HUES48 (cell line): ENCODE data around the gene CNNM2.
"Not testable (repeated sequence)": the region's sequence is repeated elsewhere in the genome, so short reads cannot be mapped to it uniquely, and the experiment has no call there.

ENCODE experiments used
- H3K27ac ChIP-seq: one replicate; pipeline ENCODE4 v1.7.0; 2013; ENCODE audit warnings: low read depth, low read length, inconsistent platforms
- H3K27me3 ChIP-seq: 2 replicates; pipeline ENCODE4 v1.6.1; 2013; ENCODE audit warnings: mild to moderate bottlenecking, low read length; ENCODE audit not compliant: control insufficient read depth, insufficient read depth
- H3K36me3 ChIP-seq: 2 replicates; pipeline ENCODE4 v1.6.1; 2013; ENCODE audit warnings: low read length; ENCODE audit not compliant: control insufficient read depth, insufficient read depth
- H3K4me1 ChIP-seq: 2 replicates; pipeline ENCODE4 v1.6.1; 2013; ENCODE audit warnings: mild to moderate bottlenecking, low read length; ENCODE audit not compliant: control insufficient read depth, insufficient read depth
- H3K4me3 ChIP-seq: 2 replicates; pipeline ENCODE4 v1.5.1; 2013; ENCODE audit warnings: mild to moderate bottlenecking, low read depth, low read length
- H3K9ac ChIP-seq: 2 replicates; pipeline ENCODE4 v1.6.1; 2013; ENCODE audit warnings: mild to moderate bottlenecking, low read depth, low read length, moderate library complexity
- H3K9me3 ChIP-seq: 2 replicates; pipeline ENCODE4 v1.6.1; 2013; ENCODE audit warnings: low read length; ENCODE audit not compliant: control insufficient read depth, insufficient read depth

Gene CNNM2

GRCh38 chr10:102965311-102965851 is 47.3 kb downstream of the CNNM2 start:
- no peaks in the 10 kb centered on the region for H3K36me3 ChIP-seq
- H3K4me1 ChIP-seq = no peaks in the 10 kb centered on the region
- no peak overlapping the region for H3K9ac ChIP-seq
- no peak overlapping the region for H3K4me3 ChIP-seq
- peak overlapping the region; percentile 55 for H3K27ac ChIP-seq
- H3K9me3 ChIP-seq = no peaks in the 10 kb centered on the region
- no peaks in the 10 kb centered on the region for H3K27me3 ChIP-seq

- Histone ChIP-seq H3K4me3 (no peak overlapping the region), H3K27ac (no peak overlapping the region), H3K36me3 (no peaks in the 10 kb centered on the region), H3K9ac (no peak overlapping the region), H3K9me3 (no peaks in the 10 kb centered on the region), H3K4me1 (no peaks in the 10 kb centered on the region), H3K27me3 (no peaks in the 10 kb centered on the region)
Observed at GRCh38 chr10:102967123-102967522, 49.0 kb downstream of the CNNM2 start.

- no peak overlapping the region for H3K9ac ChIP-seq
- H3K36me3 ChIP-seq = no peaks in the 10 kb centered on the region
- no peaks in the 10 kb centered on the region for H3K9me3 ChIP-seq
- H3K27me3 ChIP-seq = no peaks in the 10 kb centered on the region
- H3K4me3 ChIP-seq = no peak overlapping the region
- H3K27ac ChIP-seq = no peak overlapping the region
- H3K4me1 ChIP-seq = no peaks in the 10 kb centered on the region
Observed at GRCh38 chr10:102970562-102971340, 52.7 kb downstream of the CNNM2 start.

GRCh38 chr10:102975483-102976379 is 57.6 kb downstream of the CNNM2 start:
- Histone ChIP-seq H3K4me1 (no peaks in the 10 kb centered on the region), H3K27me3 (no peaks in the 10 kb centered on the region), H3K36me3 (no peaks in the 10 kb centered on the region), H3K9ac (no peak overlapping the region), H3K4me3 (no peak overlapping the region), H3K27ac (no peak overlapping the region), H3K9me3 (no peaks in the 10 kb centered on the region)

GRCh38 chr10:102976380-102976726 is 58.3 kb downstream of the CNNM2 start:
- not testable (repeated sequence) for H3K27ac ChIP-seq, H3K36me3 ChIP-seq, H3K4me1 ChIP-seq, H3K27me3 ChIP-seq, H3K4me3 ChIP-seq, H3K9ac ChIP-seq, H3K9me3 ChIP-seq

- no peaks in the 10 kb centered on the region for H3K9me3 ChIP-seq
- no peaks in the 10 kb centered on the region for H3K27me3 ChIP-seq
- H3K27ac ChIP-seq = no peak overlapping the region
- no peaks in the 10 kb centered on the region for H3K4me1 ChIP-seq
- H3K4me3 ChIP-seq = no peak overlapping the region
- H3K9ac ChIP-seq = no peak overlapping the region
- H3K36me3 ChIP-seq = no peaks in the 10 kb centered on the region
Observed at GRCh38 chr10:102982296-102982695, 64.2 kb downstream of the CNNM2 start.

- Histone ChIP-seq H3K4me3 (no peak overlapping the region), H3K9me3 (no peaks in the 10 kb centered on the region), H3K36me3 (no peaks in the 10 kb centered on the region), H3K27me3 (no peaks in the 10 kb centered on the region), H3K9ac (no peak overlapping the region), H3K4me1 (no peaks in the 10 kb centered on the region), H3K27ac (no peak overlapping the region)
Observed at GRCh38 chr10:102984086-102984485, 66.0 kb downstream of the CNNM2 start.

GRCh38 chr10:102985811-102986210 is 67.7 kb downstream of the CNNM2 start:
- no peaks in the 10 kb centered on the region for H3K9me3 ChIP-seq
- no peaks in the 10 kb centered on the region for H3K27me3 ChIP-seq
- no peak overlapping the region for H3K4me3 ChIP-seq
- H3K9ac ChIP-seq = no peak overlapping the region
- H3K4me1 ChIP-seq = no peaks in the 10 kb centered on the region
- no peak overlapping the region for H3K27ac ChIP-seq
- H3K36me3 ChIP-seq = no peaks in the 10 kb centered on the region

- Histone ChIP-seq H3K36me3 (no peaks in the 10 kb centered on the region), H3K4me1 (peaks cover 9% of the 10 kb centered on the region), H3K9me3 (no peaks in the 10 kb centered on the region), H3K27ac (no peak overlapping the region), H3K4me3 (no peak overlapping the region), H3K27me3 (no peaks in the 10 kb centered on the region), H3K9ac (no peak overlapping the region)
Observed at GRCh38 chr10:102988404-102989314, 70.6 kb downstream of the CNNM2 start.

GRCh38 chr10:102994531-102995295 is 76.6 kb downstream of the CNNM2 start:
- H3K9me3 ChIP-seq = no peaks in the 10 kb centered on the region
- H3K27ac ChIP-seq = no peak overlapping the region
- no peaks in the 10 kb centered on the region for H3K27me3 ChIP-seq
- no peak overlapping the region for H3K4me3 ChIP-seq
- peaks cover 17% of the 10 kb centered on the region for H3K4me1 ChIP-seq
- no peaks in the 10 kb centered on the region for H3K36me3 ChIP-seq
- no peak overlapping the region for H3K9ac ChIP-seq
